ENCODE measurements around the gene SH3TC1.

SH3TC1 gene

DNA sequence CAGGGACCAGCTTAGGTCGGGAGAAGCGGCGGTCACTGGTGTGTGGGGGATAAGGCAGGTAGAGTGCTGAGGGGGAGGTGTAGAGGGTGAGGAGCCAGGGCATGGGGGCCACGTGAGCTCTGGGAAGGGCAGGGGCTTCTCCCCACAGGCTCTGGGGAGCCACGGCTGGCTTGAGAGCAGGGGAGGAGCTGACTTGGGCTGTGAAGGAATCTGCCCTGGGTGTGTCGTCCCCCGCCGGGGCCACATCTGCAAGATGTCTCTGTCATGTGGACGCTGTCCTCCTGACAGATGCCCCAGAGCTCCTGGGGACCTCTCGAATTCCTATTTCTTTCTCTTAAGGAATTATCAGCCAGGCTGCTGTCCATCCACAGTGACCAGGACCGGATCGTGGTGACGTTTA is 15.0 kb downstream of the SH3TC1 start:
- no peak overlapping the region for H3K9ac ChIP-seq (ENCODE audit: low read depth, low read length)
- H3K9me3 ChIP-seq (ENCODE audit: insufficient read depth, low read depth, low read length), result no peaks in the 10 kb centered on the region
- H3K4me3 ChIP-seq (ENCODE audit: low read length), result no peak overlapping the region
- H3K27me3 ChIP-seq (ENCODE audit: insufficient read depth, low read length), result no peaks in the 10 kb centered on the region
- H3K27ac ChIP-seq (ENCODE audit: low read length), result no peak overlapping the region
- no peaks in the 10 kb centered on the region for H3K36me3 ChIP-seq (ENCODE audit: insufficient read depth, low read depth, low read length)
- H3K4me1 ChIP-seq (ENCODE audit: insufficient read depth, low read length), result no peaks in the 10 kb centered on the region

DNA sequence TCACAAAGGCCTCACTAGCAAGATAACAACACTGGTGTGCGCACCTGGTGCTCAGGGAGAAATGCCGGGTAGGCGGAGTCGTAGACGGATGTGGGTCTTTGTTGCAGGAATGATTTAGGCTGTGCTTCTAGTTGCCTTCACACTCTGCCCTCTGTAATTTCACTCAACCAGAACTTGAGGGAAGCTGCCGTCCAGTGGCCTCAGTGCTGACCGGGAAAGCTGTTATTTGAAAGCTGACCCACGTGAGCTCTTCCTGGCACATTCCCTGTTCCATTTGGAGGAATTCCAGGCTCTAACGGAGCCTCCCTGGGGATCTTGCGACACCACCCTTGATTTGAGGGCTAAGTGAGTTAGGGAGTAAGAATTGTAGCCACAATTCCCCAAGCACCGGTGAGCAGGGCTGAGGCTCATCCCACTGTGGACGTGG is 15.9 kb downstream of the SH3TC1 start:
- Histone ChIP-seq H3K27me3 (ENCODE audit: insufficient read depth, low read length) (no peaks in the 10 kb centered on the region), H3K4me3 (ENCODE audit: low read length) (no peak overlapping the region), H3K36me3 (ENCODE audit: insufficient read depth, low read depth, low read length) (no peaks in the 10 kb centered on the region), H3K27ac (ENCODE audit: low read length) (no peak overlapping the region), H3K9ac (ENCODE audit: low read depth, low read length) (no peak overlapping the region), H3K9me3 (ENCODE audit: insufficient read depth, low read depth, low read length) (no peaks in the 10 kb centered on the region), H3K4me1 (ENCODE audit: insufficient read depth, low read length) (no peaks in the 10 kb centered on the region)

DNA sequence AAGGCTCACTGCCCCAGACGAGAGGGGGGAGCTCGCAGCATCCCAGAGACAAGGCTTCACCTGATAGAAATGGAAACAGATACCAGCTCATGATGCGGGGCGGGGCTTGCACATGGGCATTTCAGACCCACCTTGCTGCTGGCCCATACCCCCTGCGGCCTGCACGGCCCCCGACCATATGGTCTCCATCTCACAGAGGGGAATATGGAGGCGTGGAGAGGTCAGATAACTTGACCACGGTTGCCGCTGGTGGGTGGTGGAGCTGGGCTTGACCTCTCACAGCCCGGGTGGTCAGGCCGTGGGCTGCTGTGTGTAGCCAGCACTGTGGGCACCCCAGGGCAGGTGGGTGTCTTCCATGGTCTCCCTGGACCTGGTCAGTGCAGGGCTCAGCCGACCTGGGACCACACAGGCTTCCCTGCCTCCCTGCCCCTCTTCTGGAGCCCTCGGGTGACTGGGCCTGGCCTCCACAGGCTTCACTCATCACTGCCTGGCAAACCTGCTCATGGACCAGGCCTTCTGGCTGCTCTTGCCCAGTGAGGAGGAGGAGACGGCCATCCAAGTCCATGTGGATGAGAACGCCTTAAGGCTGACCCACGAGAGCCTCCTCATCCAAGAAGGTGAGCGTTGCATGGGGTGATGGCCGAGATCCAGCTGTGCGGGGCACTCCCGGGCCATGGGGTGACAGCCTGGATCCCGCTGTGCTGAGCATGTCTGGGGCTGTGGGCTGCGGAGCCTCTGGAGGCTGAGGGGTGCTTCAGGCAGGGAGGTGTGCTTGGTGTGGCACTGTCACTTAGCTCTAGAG is 16.8 kb downstream of the SH3TC1 start:
- H3K4me1 ChIP-seq (ENCODE audit: insufficient read depth, low read length), result no peaks in the 10 kb centered on the region
- H3K27ac ChIP-seq (ENCODE audit: low read length), result no peak overlapping the region
- no peaks in the 10 kb centered on the region for H3K36me3 ChIP-seq (ENCODE audit: insufficient read depth, low read depth, low read length)
- no peaks in the 10 kb centered on the region for H3K9me3 ChIP-seq (ENCODE audit: insufficient read depth, low read depth, low read length)
- H3K27me3 ChIP-seq (ENCODE audit: insufficient read depth, low read length), result no peaks in the 10 kb centered on the region
- no peak overlapping the region for H3K9ac ChIP-seq (ENCODE audit: low read depth, low read length)
- H3K4me3 ChIP-seq (ENCODE audit: low read length), result no peak overlapping the region

DNA sequence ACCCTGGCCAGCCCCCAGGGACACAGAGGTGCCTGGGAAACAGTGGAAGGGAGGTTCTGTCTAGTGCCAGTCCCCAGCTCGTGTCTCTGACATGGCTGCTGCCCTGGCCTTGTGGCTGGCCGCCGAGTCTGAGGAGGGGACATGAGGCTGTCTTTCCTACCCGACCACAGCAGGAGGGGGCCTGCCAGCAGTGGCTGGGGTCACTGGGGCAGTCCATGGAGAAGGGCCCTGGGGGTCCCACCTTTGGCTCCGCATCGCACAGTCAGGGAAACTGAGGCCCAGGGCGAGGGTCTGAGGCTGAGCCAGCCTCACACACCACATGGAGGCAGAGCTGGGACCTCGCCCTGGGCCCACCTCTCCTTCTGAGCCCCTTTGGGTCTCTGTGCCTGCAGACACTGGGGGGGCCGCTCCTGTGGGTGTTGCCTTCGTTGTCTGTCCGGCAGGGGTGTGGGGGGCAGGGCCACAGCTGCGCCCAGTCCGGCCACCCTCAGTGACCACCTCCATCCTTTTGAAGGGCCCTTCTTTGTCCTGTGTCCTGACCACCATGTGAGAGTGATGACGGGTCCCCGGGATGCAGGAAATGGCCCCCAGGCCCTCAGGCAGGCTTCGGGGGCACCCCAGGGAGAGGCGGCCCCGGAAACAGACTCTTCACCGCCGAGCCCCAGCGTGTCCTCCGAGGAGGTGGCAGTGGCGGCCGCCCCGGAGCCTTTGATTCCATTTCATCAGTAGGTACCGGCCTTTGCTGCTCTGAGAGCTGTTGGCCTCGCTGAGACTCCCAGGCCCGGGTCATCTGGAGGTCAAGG is 17.6 kb downstream of the SH3TC1 start:
- Histone ChIP-seq H3K9me3 (ENCODE audit: insufficient read depth, low read depth, low read length) (no peaks in the 10 kb centered on the region), H3K27me3 (ENCODE audit: insufficient read depth, low read length) (no peaks in the 10 kb centered on the region), H3K36me3 (ENCODE audit: insufficient read depth, low read depth, low read length) (no peaks in the 10 kb centered on the region), H3K9ac (ENCODE audit: low read depth, low read length) (no peak overlapping the region), H3K4me3 (ENCODE audit: low read length) (no peak overlapping the region), H3K27ac (ENCODE audit: low read length) (no peak overlapping the region), H3K4me1 (ENCODE audit: insufficient read depth, low read length) (no peaks in the 10 kb centered on the region)

DNA sequence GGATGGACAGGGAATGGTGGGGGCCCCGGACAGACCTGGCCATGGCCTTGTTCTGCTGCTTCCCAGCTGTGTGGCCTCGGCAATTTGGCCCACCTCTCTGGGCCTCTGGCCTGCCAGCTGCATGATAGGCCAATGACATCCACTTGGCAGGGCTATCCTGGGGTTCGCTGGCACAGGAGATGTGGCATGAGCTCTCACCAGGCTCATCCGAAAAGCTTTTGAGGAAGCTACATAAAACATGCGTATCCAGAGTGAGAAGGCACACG is 18.1 kb downstream of the SH3TC1 start:
- Histone ChIP-seq H3K9me3 (ENCODE audit: insufficient read depth, low read depth, low read length) (no peaks in the 10 kb centered on the region), H3K4me3 (ENCODE audit: low read length) (no peak overlapping the region), H3K36me3 (ENCODE audit: insufficient read depth, low read depth, low read length) (no peaks in the 10 kb centered on the region), H3K9ac (ENCODE audit: low read depth, low read length) (no peak overlapping the region), H3K27me3 (ENCODE audit: insufficient read depth, low read length) (no peaks in the 10 kb centered on the region), H3K4me1 (ENCODE audit: insufficient read depth, low read length) (no peaks in the 10 kb centered on the region), H3K27ac (ENCODE audit: low read length) (no peak overlapping the region)

DNA sequence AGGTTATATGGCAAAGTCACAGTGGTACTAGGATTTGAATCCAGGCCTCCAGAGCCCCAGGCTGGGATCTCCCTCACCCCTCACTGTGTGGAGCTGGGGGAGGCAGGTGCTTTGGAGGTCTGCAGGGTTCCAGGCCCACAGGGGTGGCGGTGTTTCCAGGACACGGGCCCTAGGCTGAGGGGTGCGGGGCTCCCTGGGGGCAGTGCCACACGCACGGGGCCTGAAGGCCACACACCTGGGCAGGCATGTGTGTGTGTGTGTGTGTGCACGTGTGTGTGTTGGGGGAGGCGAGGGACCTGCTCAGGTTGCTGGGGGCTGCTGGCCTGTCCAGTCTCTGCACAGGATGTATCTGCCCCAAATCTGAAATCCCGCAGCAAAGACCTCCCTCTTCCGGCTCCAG is 18.8 kb downstream of the SH3TC1 start:
- Histone ChIP-seq H3K27ac (ENCODE audit: low read length) (no peak overlapping the region), H3K27me3 (ENCODE audit: insufficient read depth, low read length) (no peaks in the 10 kb centered on the region), H3K9ac (ENCODE audit: low read depth, low read length) (no peak overlapping the region), H3K36me3 (ENCODE audit: insufficient read depth, low read depth, low read length) (no peaks in the 10 kb centered on the region), H3K9me3 (ENCODE audit: insufficient read depth, low read depth, low read length) (no peaks in the 10 kb centered on the region), H3K4me1 (ENCODE audit: insufficient read depth, low read length) (no peaks in the 10 kb centered on the region), H3K4me3 (ENCODE audit: low read length) (no peak overlapping the region)

DNA sequence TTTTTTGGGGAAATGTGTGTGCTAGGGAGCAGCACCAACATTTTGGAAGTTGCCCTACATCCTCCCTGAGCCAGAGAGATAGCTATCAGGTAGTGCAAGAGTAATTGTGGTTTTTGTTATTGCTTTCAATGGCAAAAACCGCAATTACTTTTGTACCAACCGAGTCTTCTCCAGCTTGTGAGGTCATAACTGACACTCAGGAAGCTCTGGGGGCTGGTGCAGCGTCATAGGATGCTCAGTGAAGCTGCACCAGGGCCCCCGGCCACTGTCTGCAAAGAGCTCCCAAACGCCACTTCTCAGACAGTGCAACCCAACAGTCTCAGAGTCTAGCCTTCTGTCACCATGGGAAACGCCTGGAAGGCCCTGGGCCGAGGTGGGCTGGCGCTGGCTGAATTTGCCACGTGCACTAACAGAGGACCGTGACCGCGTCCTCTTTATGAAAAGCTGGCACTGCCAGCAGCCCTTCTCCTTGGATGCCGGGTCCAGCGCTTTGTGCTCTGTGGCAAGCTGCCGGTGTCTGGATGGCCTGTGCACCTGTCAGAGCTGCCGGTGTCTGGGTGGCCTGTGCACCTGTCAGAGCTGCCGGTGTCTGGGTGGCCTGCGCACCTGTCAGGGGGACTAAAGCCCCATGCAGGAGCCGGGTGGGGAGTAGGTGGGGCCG is 19.4 kb downstream of the SH3TC1 start:
- Histone ChIP-seq H3K4me3 (ENCODE audit: low read length) (no peak overlapping the region), H3K36me3 (ENCODE audit: insufficient read depth, low read depth, low read length) (no peaks in the 10 kb centered on the region), H3K27ac (ENCODE audit: low read length) (no peak overlapping the region), H3K9ac (ENCODE audit: low read depth, low read length) (no peak overlapping the region), H3K9me3 (ENCODE audit: insufficient read depth, low read depth, low read length) (no peaks in the 10 kb centered on the region), H3K27me3 (ENCODE audit: insufficient read depth, low read length) (no peaks in the 10 kb centered on the region), H3K4me1 (ENCODE audit: insufficient read depth, low read length) (no peaks in the 10 kb centered on the region)

DNA sequence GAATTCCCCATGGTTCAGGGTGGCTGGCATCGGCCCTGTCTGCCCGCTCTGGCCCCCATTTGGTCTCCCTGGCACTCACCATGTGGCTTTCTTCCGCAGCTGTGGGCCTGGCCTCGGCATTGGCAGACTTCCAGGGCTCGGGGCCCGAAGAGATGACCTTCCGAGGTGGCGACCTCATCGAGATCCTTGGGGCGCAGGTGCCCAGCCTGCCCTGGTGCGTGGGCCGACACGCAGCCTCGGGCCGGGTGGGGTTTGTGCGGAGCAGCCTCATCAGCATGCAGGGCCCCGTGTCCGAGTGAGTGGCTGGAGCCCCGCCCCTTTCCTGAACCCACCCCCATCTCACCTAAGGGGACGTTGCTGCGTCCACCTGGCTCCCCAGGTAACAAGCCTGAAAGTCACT is 20.1 kb downstream of the SH3TC1 start:
- no peaks in the 10 kb centered on the region for H3K36me3 ChIP-seq (ENCODE audit: insufficient read depth, low read depth, low read length)
- no peak overlapping the region for H3K9ac ChIP-seq (ENCODE audit: low read depth, low read length)
- no peak overlapping the region for H3K4me3 ChIP-seq (ENCODE audit: low read length)

DNA sequence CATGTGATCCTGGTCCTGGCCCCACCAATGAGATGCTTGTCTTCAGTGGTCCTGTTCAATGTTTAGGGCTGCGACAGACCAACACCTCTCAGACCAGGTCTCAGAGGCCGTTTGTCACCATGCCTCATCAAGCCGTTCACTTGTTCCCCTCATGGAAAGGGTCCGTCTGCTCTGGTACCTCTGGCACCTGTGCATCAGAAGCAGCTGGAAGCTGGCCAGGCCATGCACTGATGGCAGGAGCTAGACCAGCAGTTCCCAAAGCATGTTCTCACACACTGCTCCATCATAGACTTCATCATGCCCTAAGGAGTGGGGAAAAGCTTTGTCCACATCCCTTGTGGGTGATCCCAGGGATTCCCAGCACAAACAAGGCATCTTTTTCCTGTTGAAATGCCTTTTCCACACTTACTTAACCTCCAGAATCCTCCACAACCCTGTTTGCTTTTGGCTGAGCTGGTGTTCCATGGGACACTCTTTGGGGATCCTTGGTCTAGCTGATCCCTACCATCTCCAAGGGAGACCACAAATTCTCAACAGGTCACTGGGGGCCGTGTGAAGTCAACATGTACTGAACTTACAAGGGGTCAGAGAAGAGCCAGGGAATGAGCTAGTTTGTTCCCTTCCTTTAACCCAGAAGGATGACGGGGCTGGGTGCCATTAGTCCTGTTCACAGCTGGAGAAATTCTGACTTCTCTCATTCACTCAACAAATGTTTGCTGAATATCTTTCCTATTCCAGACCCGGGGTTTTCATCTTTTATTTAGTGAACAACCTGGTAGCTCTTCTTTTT is 21.8 kb downstream of the SH3TC1 start:
- H3K4me1 ChIP-seq (ENCODE audit: insufficient read depth, low read length), result peaks cover 9% of the 10 kb centered on the region; the same call in 1 of the 2 replicates
- H3K9ac ChIP-seq (ENCODE audit: low read depth, low read length), result no peak overlapping the region
- H3K4me3 ChIP-seq (ENCODE audit: low read length), result no peak overlapping the region
- no peak overlapping the region for H3K27ac ChIP-seq (ENCODE audit: low read length)
- no peaks in the 10 kb centered on the region for H3K27me3 ChIP-seq (ENCODE audit: insufficient read depth, low read length)
- H3K9me3 ChIP-seq (ENCODE audit: insufficient read depth, low read depth, low read length), result no peaks in the 10 kb centered on the region
- H3K36me3 ChIP-seq (ENCODE audit: insufficient read depth, low read depth, low read length), result no peaks in the 10 kb centered on the region

More for the DNA sequence above, 20.1 kb downstream of the SH3TC1 start:
- Histone ChIP-seq H3K9me3 (ENCODE audit: insufficient read depth, low read depth, low read length) (no peaks in the 10 kb centered on the region), H3K27me3 (ENCODE audit: insufficient read depth, low read length) (no peaks in the 10 kb centered on the region), H3K27ac (ENCODE audit: low read length) (no peak overlapping the region), H3K4me1 (ENCODE audit: insufficient read depth, low read length) (no peaks in the 10 kb centered on the region)

DNA sequence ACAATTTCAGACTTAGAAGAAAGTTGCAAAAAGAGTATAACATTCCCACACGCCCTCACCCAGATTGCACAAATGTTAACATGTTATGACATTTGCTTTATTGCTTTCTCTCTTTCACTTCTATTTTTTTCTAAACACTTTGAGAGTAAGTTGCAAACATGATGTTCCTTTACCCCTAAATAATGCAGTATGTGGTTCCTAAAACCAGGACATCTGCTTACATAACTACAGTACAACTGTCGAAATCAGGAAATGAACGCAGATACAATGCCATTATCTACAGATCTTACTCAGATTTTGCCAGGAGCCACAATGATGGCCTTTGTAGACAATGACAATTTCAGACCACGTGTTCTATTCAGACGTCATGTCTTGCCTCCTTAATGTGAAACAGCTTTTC is 22.4 kb downstream of the SH3TC1 start:
- no peaks in the 10 kb centered on the region for H3K36me3 ChIP-seq (ENCODE audit: insufficient read depth, low read depth, low read length)
- H3K4me3 ChIP-seq (ENCODE audit: low read length), result no peak overlapping the region
- H3K27ac ChIP-seq (ENCODE audit: low read length), result no peak overlapping the region
- peaks cover 13% of the 10 kb centered on the region; the same call in 1 of the 2 replicates for H3K4me1 ChIP-seq (ENCODE audit: insufficient read depth, low read length)
- H3K9me3 ChIP-seq (ENCODE audit: insufficient read depth, low read depth, low read length), result no peaks in the 10 kb centered on the region
- H3K9ac ChIP-seq (ENCODE audit: low read depth, low read length), result no peak overlapping the region
- H3K27me3 ChIP-seq (ENCODE audit: insufficient read depth, low read length), result no peaks in the 10 kb centered on the region

DNA sequence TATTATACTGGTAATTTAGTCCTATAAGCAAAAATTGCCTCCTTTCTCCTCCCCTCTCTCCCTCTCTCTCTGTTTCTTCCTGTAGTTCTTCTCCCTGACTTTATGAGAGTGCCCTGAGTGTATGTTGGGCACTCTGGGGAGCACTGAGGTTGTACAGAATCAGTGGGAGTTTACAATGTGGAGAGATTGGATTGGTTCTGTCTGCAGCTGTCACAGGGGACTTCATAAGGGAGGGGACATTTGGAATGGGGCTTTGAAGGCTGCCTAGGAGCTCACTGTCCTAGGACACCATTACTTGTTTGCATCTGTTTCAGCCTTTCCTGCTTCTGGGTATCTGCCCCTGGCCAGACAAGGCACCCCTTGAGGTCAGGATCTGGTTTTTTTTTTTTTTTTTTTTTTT is 22.9 kb downstream of the SH3TC1 start:
- no peak overlapping the region for H3K27ac ChIP-seq (ENCODE audit: low read length)
- no peaks in the 10 kb centered on the region for H3K36me3 ChIP-seq (ENCODE audit: insufficient read depth, low read depth, low read length)
- no peak overlapping the region for H3K4me3 ChIP-seq (ENCODE audit: low read length)
- no peak overlapping the region for H3K9ac ChIP-seq (ENCODE audit: low read depth, low read length)
- H3K4me1 ChIP-seq (ENCODE audit: insufficient read depth, low read length), result peaks cover 14% of the 10 kb centered on the region; the same call in 1 of the 2 replicates
- H3K9me3 ChIP-seq (ENCODE audit: insufficient read depth, low read depth, low read length), result no peaks in the 10 kb centered on the region
- no peaks in the 10 kb centered on the region for H3K27me3 ChIP-seq (ENCODE audit: insufficient read depth, low read length)

Measured in iPS-20b (cell line).